Right ventricle myocardium superior (tissue), 1 donor: ENCODE measurements around the gene FBXL16. TPM values are rescaled to one million over a fixed set of nuclear protein-coding genes. Genes with fewer than 3 reads are reported as not detected.

Source experiments
- ATAC-seq: fragments of 200-7000 bp; cut with Tn5 transposase; one replicate; pipeline ENCODE4 v1.9.1; 2020; ENCODE audit warnings: mild to moderate bottlenecking; ENCODE audit not compliant: poor library complexity
- DNase-seq: peaks from one replicate; pipeline ENCODE4 v3.0.0-alpha.2; 2020
- intact Hi-C: fragments of 100-400 bp; cut with DNase I; formaldehyde crosslinking; loops from one replicate; pipeline ENCODE4 v1.11.2; 2022
- total RNA-seq: library from RNA; stranded (reverse); fragmentation: NEBNext Ultra II Directional; extraction: Animal tissue kit (Norgen Biotek cat#: 25700); gene quantifications from one replicate; pipeline ENCODE4 v1.2.1, GENCODE V29; 2021
- donor health status: DM: no; HTN: yes; CAD: no; lungs with severe emphysema.

The FBXL16 gene
- total RNA-seq, 1 donor from 2014 or later, result not detected

DNA sequence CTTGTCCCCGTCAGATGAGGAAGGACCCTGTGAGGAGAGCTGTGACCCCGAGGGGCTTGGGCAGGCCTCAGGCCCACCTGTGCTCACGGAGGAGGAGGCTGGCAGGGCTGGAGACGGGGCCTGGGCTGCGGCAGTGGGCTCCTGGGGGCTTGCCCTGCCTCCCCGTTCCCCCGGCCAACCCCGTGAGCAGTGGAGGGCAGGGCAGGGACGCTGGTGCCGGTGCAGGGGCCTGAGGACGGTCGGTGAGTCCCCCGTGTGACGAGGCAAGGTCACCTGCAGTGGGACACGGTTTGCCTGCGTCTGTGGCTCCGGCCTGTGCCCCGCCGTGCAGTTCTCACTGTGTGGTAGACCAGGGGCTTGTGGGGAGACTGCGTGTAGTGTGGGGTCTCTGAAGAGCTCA is 46.0 kb downstream of the FBXL16 start:
- intact Hi-C loops, result no loop called here
- DNase-seq, result no peak
- ATAC-seq, result no peak

DNA sequence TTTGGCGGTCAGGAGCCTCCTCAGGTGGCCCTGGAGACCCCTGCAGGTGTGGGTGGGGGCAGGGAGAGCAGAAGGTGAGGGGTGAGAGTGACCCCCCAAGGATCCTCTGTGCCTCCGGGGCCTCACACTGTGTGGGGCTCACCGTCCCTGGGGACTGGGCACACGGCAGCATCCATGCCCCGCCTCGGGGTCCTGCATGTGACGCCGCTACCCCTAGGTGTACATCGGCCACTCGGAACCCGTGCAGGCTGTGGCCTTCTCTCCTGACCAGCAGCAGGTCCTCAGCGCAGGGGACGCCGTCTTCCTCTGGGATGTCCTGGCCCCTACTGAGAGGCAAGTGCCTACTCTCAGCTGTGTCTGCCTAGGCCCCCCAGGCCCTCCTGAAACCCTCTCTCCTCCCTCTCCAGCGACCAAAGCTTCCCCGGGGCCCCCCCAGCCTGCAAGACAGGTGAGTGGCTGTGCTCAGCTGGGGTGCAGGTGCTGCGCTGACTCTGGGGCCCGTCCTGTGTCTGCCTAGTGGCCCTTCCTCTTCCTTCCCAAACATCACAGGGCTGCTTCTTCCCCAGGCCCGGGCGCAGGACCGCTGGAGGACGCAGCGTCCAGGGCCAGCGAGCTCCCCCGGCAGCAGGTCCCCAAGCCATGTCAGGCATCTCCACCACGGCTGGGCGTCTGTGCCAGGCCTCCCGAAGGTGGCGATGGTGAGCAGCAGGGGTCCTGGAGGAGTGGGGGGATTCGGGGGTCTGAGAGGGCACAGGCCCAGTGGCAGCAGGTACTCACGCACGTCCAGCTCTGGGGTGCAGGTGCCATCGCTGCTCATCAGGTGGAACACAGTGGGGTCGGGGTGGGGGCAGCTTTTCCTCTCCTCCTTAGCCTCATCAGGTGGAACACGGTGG is 46.7 kb downstream of the FBXL16 start:
- DNase-seq (no peak), ATAC-seq (no peak)
- intact Hi-C loops, result no loop called here

GRCh38 chr16:657487-657886 is 48.1 kb downstream of the FBXL16 start:
- intact Hi-C loops, result no loop called here
- ATAC-seq, result no peak
- DNase-seq, result no peak

GRCh38 chr16:654034-654433 is 51.6 kb downstream of the FBXL16 start:
- intact Hi-C loops, result no loop called here
- no peak for DNase-seq
- ATAC-seq, result no peak

- intact Hi-C loops, result no loop called here
- ATAC-seq, result no peak
- no peak for DNase-seq
Observed at GRCh38 chr16:652454-653305, 52.9 kb downstream of the FBXL16 start.

DNA sequence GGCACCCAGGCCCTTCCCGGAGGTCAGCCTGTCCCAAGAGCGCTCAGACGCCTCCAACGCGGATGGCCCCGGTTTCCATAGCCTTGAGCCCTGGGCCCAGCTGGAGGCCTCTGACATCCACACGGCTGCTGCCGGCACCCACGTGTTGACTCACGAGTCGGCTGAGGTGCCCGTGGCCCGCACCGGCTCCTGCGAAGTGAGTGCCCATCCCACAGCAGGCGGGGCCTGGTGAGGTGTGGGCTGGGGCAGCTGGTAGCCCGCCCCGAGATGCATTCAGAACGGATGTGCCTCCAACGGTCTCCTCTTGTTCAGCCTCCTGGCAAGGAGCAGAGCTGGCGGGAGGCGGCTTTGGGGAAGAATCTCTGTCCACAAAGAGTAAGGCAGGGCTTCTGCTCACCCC is 53.8 kb downstream of the FBXL16 start:
- intact Hi-C loops, result no loop called here
- DNase-seq (no peak), ATAC-seq (no peak)

GRCh38 chr16:649631-650030 is 56.0 kb downstream of the FBXL16 start:
- intact Hi-C loops, result no loop called here
- no peak for ATAC-seq

DNA sequence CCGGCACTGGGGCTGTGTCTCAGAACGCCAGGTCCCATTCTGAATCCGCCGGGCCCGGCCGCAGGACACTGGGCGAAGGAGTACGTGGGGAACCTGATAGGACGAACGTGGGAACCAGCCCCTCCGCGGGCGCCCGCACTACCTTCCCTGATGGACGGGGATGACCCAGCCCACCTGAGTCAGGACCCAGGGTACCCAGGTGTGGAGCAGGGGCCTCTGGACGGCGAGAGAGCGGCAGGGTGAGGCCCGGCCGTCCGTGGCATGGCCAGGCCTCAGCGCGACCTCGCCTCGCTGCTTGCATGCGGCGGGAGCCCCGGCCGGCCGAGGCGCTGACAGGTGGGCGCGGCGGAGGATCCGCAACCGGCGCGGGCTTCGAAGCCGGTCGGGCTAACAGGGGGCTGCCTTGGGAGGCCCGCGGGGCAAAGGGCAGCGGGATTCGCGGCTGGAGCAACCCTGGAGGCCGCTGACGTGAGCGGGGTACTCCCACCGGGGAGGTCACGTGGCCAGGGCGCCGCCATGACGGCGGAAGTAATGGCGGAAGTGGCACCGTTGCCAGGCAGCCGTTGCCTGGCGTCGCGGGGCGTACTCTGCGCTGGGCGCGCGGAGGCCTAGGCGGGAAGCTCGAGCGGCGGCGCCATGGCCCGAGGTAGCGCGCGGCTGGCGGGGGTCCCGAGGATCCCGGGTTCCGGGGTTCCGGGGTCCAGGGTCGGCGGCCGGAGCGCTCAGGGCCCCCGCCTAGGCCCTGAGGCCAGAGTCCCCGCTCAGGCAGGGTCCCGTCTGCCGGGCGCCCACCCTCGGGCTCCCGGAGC is 56.6 kb downstream of the FBXL16 start, which contains the start of gene WDR90:
Gene WDR90 (plus strand): TSS at position 585 of the 809 bp plus-strand sequence. CDS start 52 bp downstream, at position 637.
- peak; percentile 97 for DNase-seq
- ATAC-seq, result peak; percentile 87
- intact Hi-C loops, result no loop called here

More at GRCh38 chr16:649631-650030, 56.0 kb downstream of the FBXL16 start:
- DNase-seq, result no peak

DNA sequence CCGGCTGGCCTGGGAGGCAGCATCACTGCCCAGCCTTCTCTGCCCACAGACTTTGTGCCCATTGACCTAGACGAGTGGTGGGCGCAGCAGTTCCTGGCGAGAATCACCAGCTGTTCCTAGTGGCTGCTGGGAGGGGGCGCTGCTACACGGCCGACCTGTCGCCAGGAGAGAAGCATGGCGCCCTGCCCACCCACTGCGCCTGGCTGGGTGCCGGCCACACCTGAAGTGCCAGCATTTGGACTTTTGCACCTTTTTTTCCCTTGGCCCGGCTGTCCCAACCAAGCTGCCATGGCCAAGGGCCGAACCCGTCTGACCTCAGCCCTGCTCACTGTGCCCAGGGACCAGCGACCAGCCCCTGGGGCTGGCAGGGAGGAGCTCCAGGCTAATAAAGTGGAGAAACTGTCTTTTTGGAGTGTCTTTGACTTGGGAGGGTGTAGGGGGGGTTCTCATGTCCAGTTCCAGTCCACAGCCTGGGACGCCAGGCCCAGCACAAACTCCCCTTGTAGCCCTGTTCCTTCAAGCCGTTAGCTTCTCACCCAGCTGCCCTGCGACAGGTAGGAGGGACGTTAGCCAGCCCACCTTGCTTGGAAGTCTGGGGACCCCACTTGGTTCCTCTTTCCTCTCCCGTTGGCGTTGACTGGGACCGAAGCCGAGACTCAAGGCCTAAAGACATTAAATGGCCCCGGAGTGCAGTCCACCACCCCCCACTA is 57.4 kb downstream of the FBXL16 start:
- intact Hi-C loops, result no loop called here
- ATAC-seq (peak; percentile 2), DNase-seq (no peak)

GRCh38 chr16:647173-647902 is 58.3 kb downstream of the FBXL16 start:
- DNase-seq (no peak), ATAC-seq (no peak)
- intact Hi-C loops, result no loop called here

GRCh38 chr16:646679-647172 is 58.9 kb downstream of the FBXL16 start:
- DNase-seq (no peak), ATAC-seq (no peak)
- intact Hi-C loops, result no loop called here

DNA sequence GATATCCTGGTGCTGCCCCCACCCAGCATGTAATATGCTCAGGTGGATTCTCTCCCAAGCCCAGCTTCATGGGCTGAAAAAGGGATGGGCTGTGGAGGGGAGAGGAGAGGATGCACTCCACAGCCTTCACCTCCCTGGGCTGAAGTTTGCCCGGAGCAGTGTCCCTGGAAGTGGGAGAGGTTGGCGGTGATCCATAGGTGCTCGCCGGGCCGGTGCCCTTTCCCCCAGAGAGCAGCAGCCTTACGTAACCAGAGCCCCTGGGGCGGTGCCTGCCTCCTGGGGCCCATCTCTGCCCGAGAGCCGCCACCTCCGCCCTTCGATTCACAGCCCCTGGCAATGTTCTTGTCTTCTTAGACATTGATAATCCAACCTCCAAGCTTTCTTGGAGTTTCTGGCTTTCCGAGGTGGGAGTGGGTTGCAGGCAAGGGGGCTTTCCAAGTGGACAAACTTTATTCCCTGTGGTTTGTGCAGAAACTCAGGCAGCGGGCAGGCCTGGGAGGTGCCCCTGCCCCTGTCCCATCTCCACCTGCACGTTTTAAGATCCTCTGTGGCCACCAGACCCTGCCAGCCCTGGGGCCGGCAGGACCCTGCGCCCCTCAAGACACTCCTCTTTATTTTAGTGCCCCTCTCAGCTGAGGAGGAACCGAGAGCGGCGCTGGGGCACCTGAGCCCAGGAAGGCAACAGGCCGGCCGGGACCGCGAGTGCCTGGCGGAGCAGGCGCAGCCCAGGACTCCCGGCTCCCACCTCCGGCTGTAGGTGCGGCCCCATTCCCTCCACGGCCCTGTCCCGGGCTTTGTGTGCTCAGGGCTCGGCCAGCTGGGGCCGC is 59.5 kb downstream of the FBXL16 start:
- ATAC-seq (peak; percentile 46), DNase-seq (peak; percentile 82)
- intact Hi-C loops, result no loop called here

- intact Hi-C loops, result no loop called here
- ATAC-seq, result no peak
- DNase-seq, result no peak
Observed at GRCh38 chr16:644556-644955, 61.0 kb downstream of the FBXL16 start.

DNA sequence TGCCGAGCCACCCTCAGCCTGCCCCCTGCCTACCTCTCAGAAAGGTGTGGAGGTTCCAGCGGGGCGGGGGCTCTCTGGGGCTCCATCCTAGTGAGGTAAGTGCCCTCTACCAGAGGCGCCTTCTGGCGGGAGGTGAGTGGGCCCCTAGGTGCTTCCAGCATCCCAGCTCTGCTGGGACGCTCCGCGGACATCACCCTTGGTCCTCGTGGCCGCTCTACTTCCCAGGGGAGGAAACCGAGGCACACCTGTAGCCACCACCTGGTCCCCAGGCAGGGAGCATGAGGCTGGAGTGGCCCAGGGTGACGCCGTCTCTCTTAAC is 62.6 kb downstream of the FBXL16 start:
- intact Hi-C loops, result no loop called here
- no peak for ATAC-seq

More for the DNA sequence above, 62.6 kb downstream of the FBXL16 start:
- DNase-seq, result no peak
